ENCODE data around the gene LCN1.

- TF ChIP-seq, protein P1, sequence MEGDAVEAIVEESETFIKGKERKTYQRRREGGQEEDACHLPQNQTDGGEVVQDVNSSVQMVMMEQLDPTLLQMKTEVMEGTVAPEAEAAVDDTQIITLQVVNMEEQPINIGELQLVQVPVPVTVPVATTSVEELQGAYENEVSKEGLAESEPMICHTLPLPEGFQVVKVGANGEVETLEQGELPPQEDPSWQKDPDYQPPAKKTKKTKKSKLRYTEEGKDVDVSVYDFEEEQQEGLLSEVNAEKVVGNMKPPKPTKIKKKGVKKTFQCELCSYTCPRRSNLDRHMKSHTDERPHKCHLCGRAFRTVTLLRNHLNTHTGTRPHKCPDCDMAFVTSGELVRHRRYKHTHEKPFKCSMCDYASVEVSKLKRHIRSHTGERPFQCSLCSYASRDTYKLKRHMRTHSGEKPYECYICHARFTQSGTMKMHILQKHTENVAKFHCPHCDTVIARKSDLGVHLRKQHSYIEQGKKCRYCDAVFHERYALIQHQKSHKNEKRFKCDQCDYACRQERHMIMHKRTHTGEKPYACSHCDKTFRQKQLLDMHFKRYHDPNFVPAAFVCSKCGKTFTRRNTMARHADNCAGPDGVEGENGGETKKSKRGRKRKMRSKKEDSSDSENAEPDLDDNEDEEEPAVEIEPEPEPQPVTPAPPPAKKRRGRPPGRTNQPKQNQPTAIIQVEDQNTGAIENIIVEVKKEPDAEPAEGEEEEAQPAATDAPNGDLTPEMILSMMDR (IDR thresholded peaks at IDR 0.05): no peak
- no peak for TF ChIP-seq POLR2A (IDR thresholded peaks at IDR 0.05)
Observed at GRCh38 chr9:135533113-135533512, 11.9 kb downstream of the LCN1 start.
